Esophagus (tissue), 2 donors: ENCODE results near the gene ZNF234. TPM values are rescaled to one million over a fixed set of nuclear protein-coding genes. Genes with fewer than 3 reads are reported as not detected.
"Not testable (repeated sequence)": the region's sequence is repeated elsewhere in the genome, so short reads cannot be mapped to it uniquely, and the experiment has no call there.

Experiments
- H3K27ac ChIP-seq, 2 donors: one replicate each; pipeline ENCODE4 v1.5.1; 2013; ENCODE audit warnings: low read depth in 2 of 2, mild to moderate bottlenecking in 2 of 2, inconsistent platforms in 1 of 2, low read length in 1 of 2, moderate library complexity in 1 of 2
- H3K27me3 ChIP-seq, 2 donors: one replicate each; pipeline ENCODE4 v1.6.1; 2013; ENCODE audit warnings: low read length in 2 of 2, control low read depth in 1 of 2, mild to moderate bottlenecking in 1 of 2; ENCODE audit not compliant: insufficient read depth in 2 of 2, control insufficient read depth in 1 of 2
- H3K36me3 ChIP-seq, 2 donors: one replicate each; pipeline ENCODE4 v1.6.1; 2013; ENCODE audit warnings: low read length in 1 of 2; ENCODE audit not compliant: control insufficient read depth in 2 of 2, insufficient read depth in 2 of 2
- H3K4me1 ChIP-seq, 2 donors: one replicate each; pipeline ENCODE4 v1.6.1; 2013; ENCODE audit warnings: low read length in 1 of 2; ENCODE audit not compliant: control insufficient read depth in 2 of 2, insufficient read depth in 2 of 2
- H3K4me3 ChIP-seq, 2 donors: one replicate each; pipeline ENCODE4 v1.5.1; 2013; ENCODE audit warnings: low read length in 2 of 2, mild to moderate bottlenecking in 2 of 2, low read depth in 1 of 2, moderate library complexity in 1 of 2
- H3K9me3 ChIP-seq, 2 donors: one replicate each; pipeline ENCODE4 v1.6.1; 2013; ENCODE audit warnings: mild to moderate bottlenecking in 2 of 2, low read depth in 1 of 2, low read length in 1 of 2, moderate library complexity in 1 of 2; ENCODE audit not compliant: control insufficient read depth in 2 of 2, insufficient read depth in 1 of 2
- WGBS, 2 donors: extraction: QIAGEN DNeasy Blood & Tissue Kit; methylation state at CpG; one replicate each; pipeline ENCODE4 v1.1.7; 2013; 5-methylcytosine and 5-hydroxymethylcytosine counted together
- polyA plus RNA-seq, 2 donors: library from polyadenylated mRNA; stranded (reverse); fragments of 200-250 nt; gene quantifications; one replicate each; pipeline ENCODE4 v1.2.3, GENCODE V29; 2013
- donor health status: healthy with polysubstance abuse.
- donor health status: Bipolar disorder and iron deficiency.

ZNF234 gene
- polyA plus RNA-seq, 2 donors = 2.0 to 2.4 TPM

- H3K4me1 ChIP-seq, H3K4me3 ChIP-seq, H3K36me3 ChIP-seq, H3K9me3 ChIP-seq, H3K27me3 ChIP-seq, H3K27ac ChIP-seq: not testable (repeated sequence)
- WGBS, 2 donors = 94 to 96% methylated on average over 30 to 31 of the region's 31 CpGs
Measured at GRCh38 chr19:44203877-44204276, 62.5 kb downstream of the ZNF234 start.

- H3K9me3 ChIP-seq = peaks cover 2 to 3% of the 10 kb centered on the region in 2 donors
- no peaks in the 10 kb centered on the region for H3K4me1 ChIP-seq
- no peaks in the 10 kb centered on the region for H3K36me3 ChIP-seq
- no peak overlapping the region for H3K4me3 ChIP-seq
- no peaks in the 10 kb centered on the region for H3K27me3 ChIP-seq
- H3K27ac ChIP-seq = no peak overlapping the region
- 73 to 86% methylated on average over 2 of the region's 2 CpGs for WGBS, 2 donors
Measured at GRCh38 chr19:44204772-44205171, 63.4 kb downstream of the ZNF234 start.

- no peaks in the 10 kb centered on the region for H3K4me1 ChIP-seq
- no peaks in the 10 kb centered on the region for H3K36me3 ChIP-seq
- WGBS, 2 donors = 4 to 5% methylated on average over 26 of the region's 26 CpGs
- peak overlapping the region; percentile 61 to 64 for H3K4me3 ChIP-seq
- no peaks in the 10 kb centered on the region for H3K27me3 ChIP-seq
- H3K9me3 ChIP-seq = peaks cover 2 to 3% of the 10 kb centered on the region in 2 donors
- peak overlapping the region; percentile 78 to 89 for H3K27ac ChIP-seq
Measured at GRCh38 chr19:44207126-44207803, 65.9 kb downstream of the ZNF234 start.

Other genes with a start within 250 kb of the ZNF234 start
- 1 to 10 TPM; 3.0 to 3.2 TPM for gene ZNF45, start 206.3 kb upstream of the ZNF234 start, polyA plus RNA-seq
- 1 to 10 TPM in 1 of 2 donors, under 1 TPM in 1; 0.42 to 1.2 TPM for gene ZNF221, start 190.3 kb upstream of the ZNF234 start, polyA plus RNA-seq
- gene ZNF155, start 157.4 kb upstream of the ZNF234 start, polyA plus RNA-seq = 1 to 10 TPM; 2.9 to 3.4 TPM
- 1 to 10 TPM; 1.1 to 1.4 TPM for gene ZNF230, start 138.6 kb upstream of the ZNF234 start, polyA plus RNA-seq
- gene ZNF222, start 116.2 kb upstream of the ZNF234 start, polyA plus RNA-seq = 1 to 10 TPM; 1.4 to 1.6 TPM
- gene ZNF223, start 89.5 kb upstream of the ZNF234 start, polyA plus RNA-seq = 1 to 10 TPM; 2.6 to 3.5 TPM
- gene ZNF284, start 69.4 kb upstream of the ZNF234 start, polyA plus RNA-seq = under 1 TPM; 0.32 to 0.67 TPM
- 10 to 100 TPM in 1 of 2 donors, 1 to 10 TPM in 1; 6.6 to 10.6 TPM for gene ZNF224, start 47.2 kb upstream of the ZNF234 start, polyA plus RNA-seq
- gene ZNF225, start 28.2 kb upstream of the ZNF234 start, polyA plus RNA-seq = under 1 TPM; 0.81 to 0.92 TPM
- 10 to 100 TPM; 10.0 to 11.5 TPM for gene ZNF226, start 23.5 kb downstream of the ZNF234 start, polyA plus RNA-seq
- 1 to 10 TPM; 2.2 to 3.0 TPM for gene ZNF227, start 71.0 kb downstream of the ZNF234 start, polyA plus RNA-seq
- under 1 TPM; 0.11 to 0.29 TPM for gene ZNF233, start 118.3 kb downstream of the ZNF234 start, polyA plus RNA-seq
- 1 to 10 TPM; 1.2 to 2.5 TPM for gene ZNF235, start 163.5 kb downstream of the ZNF234 start, polyA plus RNA-seq
- gene ZNF112, start 215.1 kb downstream of the ZNF234 start, polyA plus RNA-seq = 1 to 10 TPM in 1 of 2 donors, under 1 TPM in 1; 0.90 to 1.1 TPM